Ishikawa (cell line): ENCODE data around the gene ADAM19.

Source experiments
- FOXM1 ChIP-seq: IDR thresholded peaks from 2 replicates; pipeline ENCODE4 v1.6.1; 2012; ENCODE audit warnings: low read depth, borderline replicate concordance
- YY1 ChIP-seq: IDR thresholded peaks from 2 replicates; pipeline ENCODE4 v1.6.1; 2012; ENCODE audit warnings: low read depth

- TF ChIP-seq FOXM1: no peak
- TF ChIP-seq YY1: no peak
These were observed 34.0 kb downstream of the ADAM19 start for GRCh38 chr5:157541447-157542118.
